Nephron (organoid): ENCODE results near the gene ABHD17A.
A peak's percentile ranks its signal among the peaks of the same experiment; 100 is the strongest.

Source experiments
- H3K27ac Mint-ChIP-seq, 3 experiments: 2 replicates each; pipeline ENCODE4 v1.8.0; 2020; ENCODE audit warnings: mixed read lengths in 3 of 3, mild to moderate bottlenecking in 2 of 3, moderate library complexity in 1 of 3
- H3K27me3 Mint-ChIP-seq: 2 replicates; pipeline ENCODE4 v1.8.0; 2021; ENCODE audit warnings: low read depth, mild to moderate bottlenecking, moderate library complexity, mixed read lengths
- H3K36me3 Mint-ChIP-seq: 2 replicates; pipeline ENCODE4 v1.8.0; 2020; ENCODE audit warnings: low read depth, mixed read lengths
- H3K4me1 Mint-ChIP-seq: 2 replicates; pipeline ENCODE4 v1.8.0; 2020; ENCODE audit warnings: mixed read lengths
- H3K4me3 Mint-ChIP-seq, 3 experiments: 2 replicates each; pipeline ENCODE4 v1.8.0; 2020; ENCODE audit warnings: mild to moderate bottlenecking in 3 of 3, mixed read lengths in 3 of 3, moderate library complexity in 2 of 3
- H3K9me3 Mint-ChIP-seq: 2 replicates; pipeline ENCODE4 v1.8.0; 2020; ENCODE audit warnings: mixed read lengths
- TF ChIP-seq, protein P1 (sequence below), 3 experiments: fragments of 200-600 bp; sonication (generic); IDR thresholded peaks; one replicate each; pipeline ENCODE4 v1.5.0; 2021; ENCODE audit warnings: antibody characterized with exemption in 3 of 3; ENCODE audit not compliant: unreplicated experiment in 3 of 3

ABHD17A gene

DNA sequence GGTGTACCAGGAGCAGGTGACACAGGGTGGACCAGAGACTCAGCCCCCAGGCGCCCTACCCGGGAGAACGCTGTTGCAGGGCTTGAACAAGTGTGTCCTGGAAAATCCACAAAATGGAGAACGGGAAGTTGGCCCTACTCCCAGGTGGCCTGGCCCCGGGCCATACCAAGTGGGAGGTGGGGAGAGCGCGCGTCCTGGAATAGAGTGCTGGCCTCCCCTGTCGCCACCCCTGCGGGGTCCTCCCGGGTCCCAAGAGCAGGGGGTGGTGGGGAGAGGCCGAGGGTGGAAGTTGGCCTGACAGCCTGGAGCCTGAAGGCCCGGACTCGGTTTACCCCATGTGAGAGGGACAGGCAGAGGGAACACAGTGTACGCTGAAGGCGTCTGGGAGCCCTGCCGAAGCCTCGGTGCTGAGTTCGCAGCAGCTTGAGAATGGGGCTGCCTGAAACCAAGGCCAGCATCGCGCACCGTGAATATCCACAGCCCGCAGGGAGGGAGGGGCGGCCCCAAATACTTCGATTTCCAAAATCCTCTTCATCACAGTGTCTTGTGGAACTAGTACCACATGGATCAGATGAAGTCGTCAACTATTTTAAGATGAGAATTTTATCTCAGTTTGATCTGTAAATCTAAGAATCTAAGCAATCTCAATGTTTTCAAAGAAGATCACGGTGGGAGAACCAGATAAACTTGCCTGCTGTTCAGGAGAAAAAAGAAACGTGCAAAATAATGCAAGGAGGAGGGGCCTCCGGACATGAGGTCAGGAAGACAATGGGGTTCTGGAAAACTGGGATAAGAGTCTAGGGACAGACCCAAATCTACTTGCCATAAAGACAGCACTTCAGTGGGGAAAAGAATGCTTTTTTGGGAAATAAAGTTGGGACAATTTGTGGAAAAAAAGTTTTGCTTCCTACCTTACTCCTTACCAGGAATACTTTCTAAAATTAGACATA, 11.5 kb downstream of the ABHD17A start:
- Mint-ChIP-seq H3K36me3 (peaks cover 3% of the 10 kb centered on the region), H3K4me1 (peaks cover 21% of the 10 kb centered on the region), H3K4me3 (peak overlapping the region; percentile 94 to 98 (median 96)), H3K9me3 (no peaks in the 10 kb centered on the region), H3K27ac (peak overlapping the region; percentile 62 to 89 (median 76)), H3K27me3 (no peaks in the 10 kb centered on the region)
- TF ChIP-seq, protein P1, sequence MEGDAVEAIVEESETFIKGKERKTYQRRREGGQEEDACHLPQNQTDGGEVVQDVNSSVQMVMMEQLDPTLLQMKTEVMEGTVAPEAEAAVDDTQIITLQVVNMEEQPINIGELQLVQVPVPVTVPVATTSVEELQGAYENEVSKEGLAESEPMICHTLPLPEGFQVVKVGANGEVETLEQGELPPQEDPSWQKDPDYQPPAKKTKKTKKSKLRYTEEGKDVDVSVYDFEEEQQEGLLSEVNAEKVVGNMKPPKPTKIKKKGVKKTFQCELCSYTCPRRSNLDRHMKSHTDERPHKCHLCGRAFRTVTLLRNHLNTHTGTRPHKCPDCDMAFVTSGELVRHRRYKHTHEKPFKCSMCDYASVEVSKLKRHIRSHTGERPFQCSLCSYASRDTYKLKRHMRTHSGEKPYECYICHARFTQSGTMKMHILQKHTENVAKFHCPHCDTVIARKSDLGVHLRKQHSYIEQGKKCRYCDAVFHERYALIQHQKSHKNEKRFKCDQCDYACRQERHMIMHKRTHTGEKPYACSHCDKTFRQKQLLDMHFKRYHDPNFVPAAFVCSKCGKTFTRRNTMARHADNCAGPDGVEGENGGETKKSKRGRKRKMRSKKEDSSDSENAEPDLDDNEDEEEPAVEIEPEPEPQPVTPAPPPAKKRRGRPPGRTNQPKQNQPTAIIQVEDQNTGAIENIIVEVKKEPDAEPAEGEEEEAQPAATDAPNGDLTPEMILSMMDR (IDR thresholded peaks at IDR 0.05; ENCODE audit: unreplicated experiment in 3 of 3): no peak

DNA sequence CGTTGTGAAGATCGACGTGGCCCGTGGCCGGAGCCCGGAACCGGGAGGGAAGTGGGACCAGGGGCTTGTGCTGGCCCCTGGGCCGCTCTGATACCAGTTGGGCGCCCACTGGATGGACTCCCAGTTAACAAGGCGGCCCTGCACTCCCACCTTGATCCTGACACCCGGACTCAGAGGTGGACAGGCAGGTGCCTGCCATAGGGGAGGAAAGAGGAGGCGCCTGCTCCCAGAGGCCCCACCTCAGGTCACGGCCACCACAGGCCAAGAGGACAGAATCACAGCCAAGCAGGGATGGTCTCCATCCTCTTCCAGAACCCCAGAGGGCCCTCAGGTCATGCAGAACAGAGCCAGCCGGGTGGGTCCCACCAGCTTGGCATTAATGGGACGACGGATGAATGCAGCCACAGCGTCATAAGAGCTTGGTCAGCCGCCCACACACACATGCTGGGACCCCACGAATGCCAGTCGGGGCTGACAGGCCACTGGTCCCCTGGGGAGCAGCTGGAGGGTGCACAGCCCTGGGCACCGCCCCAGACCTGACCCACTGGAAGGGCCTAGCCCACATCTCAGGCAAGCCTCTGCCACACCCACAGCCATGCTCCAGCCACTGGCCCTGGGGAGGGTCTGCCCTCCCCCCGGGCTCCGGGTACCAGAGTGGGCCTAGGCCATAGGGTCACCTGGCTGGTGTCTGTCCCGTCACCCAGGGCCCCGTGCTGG, 12.3 kb downstream of the ABHD17A start:
- Mint-ChIP-seq H3K9me3 (no peaks in the 10 kb centered on the region), H3K4me3 (peak overlapping the region in 1 of 3 experiments; percentile 20), H3K4me1 (peaks cover 21% of the 10 kb centered on the region), H3K27ac (no peak overlapping the region), H3K27me3 (no peaks in the 10 kb centered on the region), H3K36me3 (peaks cover 3% of the 10 kb centered on the region)
- TF ChIP-seq, protein P1 (IDR thresholded peaks at IDR 0.05; ENCODE audit: unreplicated experiment in 3 of 3): no peak

DNA sequence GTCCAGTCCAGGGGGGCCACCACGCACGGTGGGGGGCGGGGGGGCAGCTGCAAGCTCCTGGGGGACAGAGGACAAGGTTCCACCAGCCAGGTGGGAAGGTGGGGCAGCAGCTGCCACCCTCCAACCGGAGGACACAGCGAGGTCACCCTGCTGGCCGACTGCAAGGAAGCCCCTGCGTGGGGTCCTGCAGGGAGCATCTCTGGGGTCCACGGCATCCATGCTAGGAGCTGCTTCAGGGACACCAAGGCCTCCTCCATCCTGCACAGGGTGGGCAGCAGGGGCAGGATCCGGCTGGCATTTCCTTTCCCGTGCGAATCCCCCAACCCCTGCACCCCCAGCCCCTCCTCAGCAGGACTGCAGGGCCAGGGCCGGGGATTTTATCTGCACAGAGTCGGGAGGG, 13.7 kb downstream of the ABHD17A start:
- TF ChIP-seq, protein P1 (IDR thresholded peaks at IDR 0.05; ENCODE audit: unreplicated experiment in 3 of 3): no peak
- Mint-ChIP-seq H3K27me3 (no peaks in the 10 kb centered on the region), H3K4me3 (no peak overlapping the region), H3K36me3 (peaks cover 3% of the 10 kb centered on the region), H3K9me3 (no peaks in the 10 kb centered on the region), H3K4me1 (peaks cover 21% of the 10 kb centered on the region), H3K27ac (no peak overlapping the region)

DNA sequence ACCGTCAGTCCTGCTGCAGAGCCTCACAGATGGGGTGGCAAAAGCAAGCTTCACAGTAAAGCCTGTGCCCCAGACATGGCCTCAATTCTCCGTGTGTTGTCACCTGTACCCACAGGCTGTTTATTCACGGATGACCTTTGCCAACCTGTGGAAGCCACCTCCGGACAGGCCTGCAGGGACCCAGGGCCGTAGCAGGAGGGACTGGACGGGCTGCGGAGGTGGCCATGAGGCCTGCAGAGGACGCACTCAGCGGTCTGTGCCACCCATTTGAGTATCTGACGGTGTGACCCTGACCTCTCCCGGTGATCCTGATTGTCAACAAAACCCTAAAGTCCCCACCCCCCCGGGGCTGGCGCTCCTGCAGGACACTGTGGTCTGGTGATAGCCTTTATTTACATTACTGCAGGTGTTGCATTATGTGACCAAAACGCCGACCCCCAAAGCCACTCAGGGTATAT, 14.1 kb downstream of the ABHD17A start:
- no peaks in the 10 kb centered on the region for H3K27me3 Mint-ChIP-seq
- H3K4me1 Mint-ChIP-seq: peaks cover 20% of the 10 kb centered on the region
- no peaks in the 10 kb centered on the region for H3K9me3 Mint-ChIP-seq
- no peak overlapping the region for H3K27ac Mint-ChIP-seq
- TF ChIP-seq, protein P1 (IDR thresholded peaks at IDR 0.05; ENCODE audit: unreplicated experiment in 3 of 3): no peak
- peaks cover 3% of the 10 kb centered on the region for H3K36me3 Mint-ChIP-seq
- no peak overlapping the region for H3K4me3 Mint-ChIP-seq

DNA sequence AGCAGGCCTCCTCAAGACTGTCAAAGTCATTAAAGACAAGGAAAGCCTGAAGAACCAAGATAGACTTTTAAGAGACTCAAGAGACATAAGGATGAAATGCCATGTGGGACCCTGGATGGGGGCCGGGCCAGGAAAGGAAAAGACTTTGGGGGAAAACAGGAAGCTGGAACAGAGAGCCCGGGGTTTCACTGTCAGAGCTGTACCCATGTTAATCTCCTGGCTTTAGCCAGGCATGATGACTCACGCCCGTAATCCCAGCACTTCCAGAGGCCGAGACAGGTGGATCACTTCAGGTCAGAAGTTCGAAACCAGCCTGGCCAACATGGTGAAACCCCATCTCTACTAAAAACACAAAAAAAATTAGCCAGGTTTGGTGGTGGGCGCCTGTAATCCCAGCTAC, 16.3 kb downstream of the ABHD17A start:
- peaks cover 3% of the 10 kb centered on the region for H3K4me1 Mint-ChIP-seq
- H3K27ac Mint-ChIP-seq: no peak overlapping the region
- TF ChIP-seq, protein P1 (IDR thresholded peaks at IDR 0.05; ENCODE audit: unreplicated experiment in 3 of 3): no peak
- H3K27me3 Mint-ChIP-seq: no peaks in the 10 kb centered on the region
- no peaks in the 10 kb centered on the region for H3K9me3 Mint-ChIP-seq
- no peak overlapping the region for H3K4me3 Mint-ChIP-seq
- H3K36me3 Mint-ChIP-seq: peaks cover under 1% of the 10 kb centered on the region
